Gastroesophageal sphincter (tissue), 3 donors: Measurements from ENCODE around the gene RPRD1B.

Experiments used
- EP300 ChIP-seq: sonication (generic); formaldehyde crosslinking; IDR thresholded peaks from one replicate; pipeline ENCODE4 v1.6.1; 2017; ENCODE audit warnings: antibody characterized with exemption, mild to moderate bottlenecking
- POLR2A ChIP-seq, 2 donors: fragments of 450-650 bp; IDR thresholded peaks; one replicate each; pipeline ENCODE4 v1.6.1; 2017; ENCODE audit warnings: antibody characterized with exemption in 2 of 2, mild to moderate bottlenecking in 2 of 2, moderate library complexity in 1 of 2
- TF ChIP-seq, protein P1 (sequence below), 4 experiments: fragments of 200-600 bp in 2 of 4; fragments of 450-650 bp in 2 of 4; sonication (generic) in 1 of 4; IDR thresholded peaks; one replicate each; pipeline ENCODE4 v1.5.1; 2017 to 2019; ENCODE audit warnings: antibody characterized with exemption in 4 of 4, mild to moderate bottlenecking in 2 of 4, moderate library complexity in 2 of 4

GRCh38 chr20:38060536-38060935, 27.0 kb downstream of the RPRD1B start:
- TF ChIP-seq, protein P1, sequence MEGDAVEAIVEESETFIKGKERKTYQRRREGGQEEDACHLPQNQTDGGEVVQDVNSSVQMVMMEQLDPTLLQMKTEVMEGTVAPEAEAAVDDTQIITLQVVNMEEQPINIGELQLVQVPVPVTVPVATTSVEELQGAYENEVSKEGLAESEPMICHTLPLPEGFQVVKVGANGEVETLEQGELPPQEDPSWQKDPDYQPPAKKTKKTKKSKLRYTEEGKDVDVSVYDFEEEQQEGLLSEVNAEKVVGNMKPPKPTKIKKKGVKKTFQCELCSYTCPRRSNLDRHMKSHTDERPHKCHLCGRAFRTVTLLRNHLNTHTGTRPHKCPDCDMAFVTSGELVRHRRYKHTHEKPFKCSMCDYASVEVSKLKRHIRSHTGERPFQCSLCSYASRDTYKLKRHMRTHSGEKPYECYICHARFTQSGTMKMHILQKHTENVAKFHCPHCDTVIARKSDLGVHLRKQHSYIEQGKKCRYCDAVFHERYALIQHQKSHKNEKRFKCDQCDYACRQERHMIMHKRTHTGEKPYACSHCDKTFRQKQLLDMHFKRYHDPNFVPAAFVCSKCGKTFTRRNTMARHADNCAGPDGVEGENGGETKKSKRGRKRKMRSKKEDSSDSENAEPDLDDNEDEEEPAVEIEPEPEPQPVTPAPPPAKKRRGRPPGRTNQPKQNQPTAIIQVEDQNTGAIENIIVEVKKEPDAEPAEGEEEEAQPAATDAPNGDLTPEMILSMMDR (IDR thresholded peaks at IDR 0.05), result no peak
- TF ChIP-seq POLR2A (IDR thresholded peaks at IDR 0.05) (no peak), EP300 (no peak)
